SU-DHL-6 (cell line): Measurements from ENCODE around the gene PARP1.

Source experiments
- EZH2phosphoT487 ChIP-seq: fragments of 200-600 bp; sonication (generic), shearing (Covaris generic); conservative IDR thresholded peaks from 2 replicates; pipeline ENCODE4 v1.6.1; 2018; ENCODE audit warnings: mild to moderate bottlenecking, antibody characterized with exemption, low read length, moderate library complexity, mixed read lengths
- TF ChIP-seq, protein P1 (sequence below): fragments of 200-600 bp; sonication (generic); IDR thresholded peaks from one replicate; pipeline ENCODE4 v1.5.1; 2017; ENCODE audit warnings: antibody characterized with exemption, mild to moderate bottlenecking, low read length, moderate library complexity; ENCODE audit not compliant: insufficient read depth, poor library complexity, severe bottlenecking

DNA sequence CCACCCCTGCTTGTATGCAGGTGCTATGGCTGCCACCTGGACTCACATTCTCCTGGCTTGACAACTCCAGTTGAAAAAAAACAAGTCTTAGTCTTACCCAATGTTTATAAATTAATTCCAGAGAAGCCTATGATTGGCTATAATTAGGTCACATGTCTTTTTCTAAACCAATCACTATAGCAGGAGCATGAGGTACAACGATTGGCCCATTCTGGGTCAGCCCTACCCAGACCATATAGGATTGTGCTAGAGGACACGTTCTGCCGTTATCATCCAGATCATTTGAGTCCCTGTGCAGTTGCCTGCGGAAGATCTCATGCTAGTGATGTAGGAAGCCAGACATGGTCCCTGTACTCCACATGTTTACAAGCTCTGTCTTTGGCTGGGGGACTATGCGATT, 41.9 kb upstream of the PARP1 start:
- TF ChIP-seq, protein P1, sequence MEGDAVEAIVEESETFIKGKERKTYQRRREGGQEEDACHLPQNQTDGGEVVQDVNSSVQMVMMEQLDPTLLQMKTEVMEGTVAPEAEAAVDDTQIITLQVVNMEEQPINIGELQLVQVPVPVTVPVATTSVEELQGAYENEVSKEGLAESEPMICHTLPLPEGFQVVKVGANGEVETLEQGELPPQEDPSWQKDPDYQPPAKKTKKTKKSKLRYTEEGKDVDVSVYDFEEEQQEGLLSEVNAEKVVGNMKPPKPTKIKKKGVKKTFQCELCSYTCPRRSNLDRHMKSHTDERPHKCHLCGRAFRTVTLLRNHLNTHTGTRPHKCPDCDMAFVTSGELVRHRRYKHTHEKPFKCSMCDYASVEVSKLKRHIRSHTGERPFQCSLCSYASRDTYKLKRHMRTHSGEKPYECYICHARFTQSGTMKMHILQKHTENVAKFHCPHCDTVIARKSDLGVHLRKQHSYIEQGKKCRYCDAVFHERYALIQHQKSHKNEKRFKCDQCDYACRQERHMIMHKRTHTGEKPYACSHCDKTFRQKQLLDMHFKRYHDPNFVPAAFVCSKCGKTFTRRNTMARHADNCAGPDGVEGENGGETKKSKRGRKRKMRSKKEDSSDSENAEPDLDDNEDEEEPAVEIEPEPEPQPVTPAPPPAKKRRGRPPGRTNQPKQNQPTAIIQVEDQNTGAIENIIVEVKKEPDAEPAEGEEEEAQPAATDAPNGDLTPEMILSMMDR: no peak
- no peak for TF ChIP-seq EZH2phosphoT487
